Fibroblast of skin of left quadriceps (primary cell): ENCODE data around the gene LRRTM2.

ENCODE experiments used
- DNase-seq, 2 experiments: peaks; one replicate each; pipeline ENCODE4 v3.0.0-alpha.2; 2013; ENCODE audit warnings: low read depth in 2 of 2

LRRTM2 gene

DNA sequence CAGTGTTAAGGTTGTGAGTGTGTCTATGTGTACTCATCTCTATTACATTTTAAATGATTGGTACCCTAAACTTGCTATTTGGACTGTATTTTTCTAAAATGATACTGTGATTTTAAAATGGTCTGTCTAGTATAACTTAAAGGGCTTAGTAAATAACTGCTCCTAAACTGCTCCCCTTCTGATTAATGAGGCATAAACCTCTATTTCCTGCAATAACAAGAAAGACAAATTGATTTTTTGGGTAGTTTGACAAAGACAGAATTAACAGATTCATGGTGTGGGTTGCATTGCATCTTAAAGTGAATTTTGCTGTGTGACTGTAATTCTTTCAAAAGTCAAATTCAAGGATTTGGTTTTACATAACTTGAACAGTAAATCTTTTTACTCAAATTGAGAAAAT is 8.1 kb upstream of the LRRTM2 start:
- DNase-seq = no peak

DNA sequence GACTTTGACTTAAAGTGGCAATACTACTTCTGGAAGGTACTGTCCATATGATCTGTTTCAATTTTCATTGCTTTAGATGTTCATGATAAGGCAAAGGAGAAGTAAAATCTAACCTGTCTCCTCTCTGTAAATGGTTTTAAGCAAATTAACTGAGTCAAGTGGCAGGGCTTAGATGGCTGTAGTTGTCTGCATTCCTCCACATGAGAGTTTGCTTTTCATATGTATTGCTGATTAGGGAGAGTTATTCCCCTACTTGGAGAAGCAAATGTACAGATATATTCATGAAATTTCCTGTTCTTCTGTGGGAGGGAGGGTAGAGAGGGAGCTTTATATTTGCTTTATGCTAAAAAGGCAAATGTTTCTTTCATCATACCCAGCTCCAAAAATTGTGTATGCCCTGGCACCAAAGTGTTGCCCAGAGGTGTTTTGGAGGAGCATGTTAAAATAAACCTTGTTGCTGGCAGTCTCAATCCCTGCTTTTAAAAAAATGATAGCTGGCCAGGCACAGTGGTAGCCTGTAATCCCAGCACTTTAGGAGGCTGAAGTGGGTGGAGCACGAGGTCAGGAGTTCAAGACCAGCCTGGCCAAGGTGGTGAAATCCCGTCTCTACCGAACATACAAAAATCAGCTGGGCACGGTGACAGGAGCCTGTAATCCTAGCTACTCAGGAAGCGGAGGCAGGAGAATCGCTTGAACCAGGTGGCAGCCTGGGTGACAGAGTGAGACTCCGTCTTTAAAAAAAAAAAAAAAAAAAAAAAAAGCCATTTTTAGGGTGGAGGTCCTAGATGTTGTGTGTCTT is 3.5 kb upstream of the LRRTM2 start:
- no peak for DNase-seq

DNA sequence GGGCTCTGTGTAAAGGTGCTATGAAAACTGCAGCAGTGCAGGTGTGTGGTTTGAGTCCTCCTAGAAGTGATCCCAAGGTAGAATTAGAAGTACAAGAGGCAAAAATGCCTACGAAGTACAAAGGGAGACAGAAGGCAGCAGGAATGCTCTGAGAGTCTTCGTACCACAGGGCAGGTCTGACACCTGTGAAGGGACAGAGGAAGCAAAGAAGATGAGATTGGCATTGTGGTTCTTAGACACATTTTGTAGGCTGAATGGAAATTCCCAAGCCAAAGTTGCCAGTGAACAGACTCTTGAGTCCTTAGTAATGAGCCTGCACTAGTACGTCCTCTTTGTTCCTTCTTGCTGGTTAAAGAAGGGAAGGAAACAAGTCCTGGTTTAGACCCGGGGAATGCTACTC is 1.7 kb upstream of the LRRTM2 start:
- no peak for DNase-seq

DNA sequence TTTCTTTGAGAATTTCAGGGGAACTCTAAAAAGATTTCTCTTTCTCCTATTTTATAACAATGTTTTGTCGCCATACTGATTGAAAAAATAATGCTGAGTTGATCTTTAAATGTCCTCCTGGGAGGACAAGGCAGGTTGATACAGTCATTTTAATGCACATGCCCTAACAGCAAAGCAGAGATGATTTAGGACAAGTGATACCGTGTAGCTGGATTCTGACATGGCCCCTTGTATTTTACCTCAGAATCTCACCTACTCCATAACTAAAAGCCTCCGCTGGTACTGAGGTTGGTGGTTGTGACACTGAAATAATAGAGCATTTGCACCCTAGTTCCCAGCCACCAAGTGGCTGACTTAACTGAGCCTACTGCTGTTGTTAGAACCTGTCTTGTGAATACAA is 811 bp upstream of the LRRTM2 start:
- no peak for DNase-seq

DNA sequence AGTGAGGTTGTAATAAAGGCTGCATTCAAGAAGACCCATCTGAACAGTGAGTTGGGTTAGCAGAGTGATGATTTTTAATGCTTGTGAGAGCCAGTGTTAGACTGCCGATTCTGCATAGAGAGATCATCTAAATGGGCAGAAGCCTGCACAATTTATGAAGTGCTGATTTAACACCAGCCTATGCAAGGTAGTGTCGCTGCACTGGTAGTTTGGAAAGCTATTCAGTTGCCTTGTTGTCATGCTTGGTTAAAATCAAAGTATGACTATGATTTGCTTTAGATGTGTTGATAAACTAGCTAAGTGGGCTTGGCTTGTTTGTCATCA is 379 bp upstream of the LRRTM2 start:
- no peak for DNase-seq

DNA sequence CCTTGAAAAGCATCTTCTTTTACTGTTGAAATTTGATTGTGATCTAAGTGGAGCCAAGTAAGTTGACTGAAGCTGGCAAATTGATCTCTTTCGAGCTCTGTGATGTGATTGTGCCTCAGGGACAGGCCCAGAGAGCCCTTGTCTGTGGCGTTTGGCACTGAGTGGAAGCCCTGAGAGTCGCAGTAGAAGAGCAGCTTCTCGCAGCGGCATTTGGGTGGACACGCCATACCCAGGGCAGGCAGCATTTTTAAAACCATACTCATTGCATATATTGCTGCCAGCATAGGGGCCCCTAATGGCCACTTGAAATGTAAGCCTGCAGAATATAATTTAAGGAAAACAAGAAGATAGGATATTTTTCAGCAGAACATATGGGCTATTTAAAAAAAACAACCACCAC is 894 bp downstream of the LRRTM2 start:
- DNase-seq = peak in 1 of 2 experiments; percentile 4

DNA sequence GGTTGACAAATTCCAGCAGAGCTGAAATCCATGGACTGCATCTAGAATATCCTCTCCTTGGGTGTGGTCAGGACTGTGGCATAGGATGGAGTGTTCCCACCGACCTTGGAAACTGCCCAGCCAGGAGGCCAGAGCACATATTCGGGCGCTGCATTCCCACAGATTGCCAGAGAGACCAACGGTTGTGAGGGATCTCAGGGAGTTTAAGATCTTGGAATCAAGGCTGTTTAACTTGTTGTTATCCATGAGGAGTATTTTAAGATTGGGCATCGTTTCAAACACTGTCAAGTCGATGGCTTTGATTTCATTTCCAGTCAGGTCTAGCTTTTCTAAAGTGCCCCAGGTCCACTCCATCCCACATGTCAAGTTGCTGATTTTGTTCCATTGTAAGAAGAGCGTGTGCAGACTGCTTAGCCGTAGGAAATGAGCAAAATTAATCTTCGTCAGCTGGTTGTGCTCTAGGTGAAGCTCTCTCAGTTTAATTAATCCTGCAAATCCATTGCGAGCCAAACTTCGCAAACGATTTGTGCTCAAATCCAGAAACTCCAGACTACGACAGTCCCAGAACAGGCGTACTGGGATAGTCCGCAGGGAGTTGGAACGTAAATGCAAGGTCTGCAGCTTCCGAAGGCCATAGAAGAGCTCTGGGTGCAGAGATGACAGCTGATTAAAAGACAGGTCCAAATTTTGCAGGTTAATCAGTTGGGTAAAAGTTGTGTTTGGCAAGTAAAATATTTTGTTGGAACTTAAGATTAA is 1.5 kb downstream of the LRRTM2 start:
- no peak for DNase-seq

DNA sequence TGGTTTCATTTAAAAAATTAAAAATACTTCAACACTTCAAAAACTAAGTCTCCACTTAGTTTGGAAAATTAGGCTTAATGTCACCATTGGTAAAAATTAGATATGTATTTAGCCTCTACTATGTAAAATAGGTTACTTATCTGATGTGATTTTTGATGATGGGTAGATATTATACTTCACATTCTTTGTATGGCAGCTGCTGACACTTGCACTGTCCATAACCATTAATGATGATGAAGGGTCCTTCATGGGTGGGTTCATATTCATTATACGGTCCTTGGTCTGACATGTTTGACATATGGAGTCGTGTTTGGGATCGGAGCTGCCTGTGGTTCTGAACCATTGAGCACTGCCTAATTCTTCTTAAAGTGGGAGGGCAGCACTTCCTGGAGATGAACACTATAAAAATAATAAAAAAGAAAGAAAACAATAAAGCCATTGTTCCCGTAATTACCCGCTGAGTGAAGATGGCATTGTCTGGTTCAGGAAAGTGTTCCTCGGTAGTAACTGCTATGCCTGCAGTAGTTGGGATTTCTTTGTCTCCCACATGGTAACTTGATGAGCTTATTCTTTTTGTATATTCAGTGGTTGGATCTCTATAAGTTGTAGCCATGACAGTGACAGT is 2.2 kb downstream of the LRRTM2 start:
- no peak for DNase-seq

DNA sequence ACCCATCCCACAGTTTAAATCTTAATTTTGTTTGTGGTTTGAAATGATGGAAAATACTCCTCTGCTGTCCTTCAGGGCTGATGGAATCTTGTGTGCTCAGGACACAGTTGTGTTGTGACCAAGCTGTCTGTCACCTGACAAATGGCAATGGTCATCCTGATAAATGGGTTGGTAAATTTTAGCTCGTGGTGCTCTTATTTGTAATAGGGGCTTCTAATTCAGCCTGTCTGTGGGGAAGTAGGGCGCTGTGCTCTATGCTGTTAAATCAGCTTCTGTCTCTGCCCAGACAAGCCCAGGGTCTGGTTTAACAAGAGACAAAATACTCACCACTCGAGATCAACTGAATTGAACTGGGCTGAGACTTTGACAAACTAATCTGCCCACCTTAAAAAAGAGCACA is 4.5 kb downstream of the LRRTM2 start:
- no peak for DNase-seq

DNA sequence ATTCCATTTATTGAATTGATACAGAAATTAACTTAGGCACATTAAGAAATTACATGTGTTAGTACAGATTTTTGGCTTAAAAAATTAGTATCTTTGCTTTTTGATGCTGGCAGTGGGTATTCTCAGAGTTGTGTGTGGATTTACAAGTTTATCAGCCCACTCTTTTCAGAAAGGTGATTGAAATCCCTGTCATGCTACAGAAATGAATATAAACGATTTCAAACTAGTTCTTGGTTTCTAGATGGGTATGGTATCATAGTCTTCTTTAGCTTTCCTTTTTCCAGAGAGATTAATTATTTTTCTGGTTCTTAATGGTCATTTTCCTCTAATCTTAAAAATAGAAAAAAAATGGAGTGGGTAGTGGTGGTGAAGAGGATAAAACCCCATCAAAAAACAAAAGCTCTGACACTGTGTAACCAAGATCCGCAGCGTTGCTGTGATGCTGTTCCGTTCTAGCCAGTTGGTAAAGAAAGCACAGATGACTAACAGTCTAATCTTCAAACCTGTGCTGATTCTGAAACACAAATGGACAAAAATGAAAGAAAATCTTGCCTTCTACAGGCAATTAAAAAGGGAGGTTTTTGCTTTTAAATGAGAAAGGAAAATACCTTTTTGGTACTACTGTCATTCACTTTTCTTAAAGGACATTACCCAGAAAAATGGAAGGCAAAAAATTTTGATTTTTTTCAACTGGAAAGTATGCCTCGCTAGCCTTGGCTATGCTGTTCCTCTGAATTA is 5.2 kb downstream of the LRRTM2 start:
- DNase-seq = no peak

DNA sequence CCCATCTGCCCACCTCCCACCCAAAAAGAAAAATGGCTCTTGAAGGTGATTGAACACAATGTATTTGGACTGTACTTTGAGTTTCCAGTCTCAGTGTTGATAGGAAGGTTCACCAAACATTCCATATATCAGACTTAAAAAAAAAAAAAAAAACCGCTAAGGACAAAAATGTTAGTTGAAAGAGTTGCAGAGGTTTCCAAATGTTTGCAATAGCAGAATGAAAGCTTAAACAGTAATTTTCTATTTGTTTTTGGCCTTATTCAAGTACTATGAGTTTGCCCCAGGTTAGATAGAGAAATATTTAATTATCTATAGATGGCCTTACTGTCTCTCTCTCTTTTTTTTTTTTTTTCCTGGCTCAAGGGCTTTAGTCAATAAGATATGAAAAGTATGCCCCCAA is 6.1 kb downstream of the LRRTM2 start:
- no peak for DNase-seq

DNA sequence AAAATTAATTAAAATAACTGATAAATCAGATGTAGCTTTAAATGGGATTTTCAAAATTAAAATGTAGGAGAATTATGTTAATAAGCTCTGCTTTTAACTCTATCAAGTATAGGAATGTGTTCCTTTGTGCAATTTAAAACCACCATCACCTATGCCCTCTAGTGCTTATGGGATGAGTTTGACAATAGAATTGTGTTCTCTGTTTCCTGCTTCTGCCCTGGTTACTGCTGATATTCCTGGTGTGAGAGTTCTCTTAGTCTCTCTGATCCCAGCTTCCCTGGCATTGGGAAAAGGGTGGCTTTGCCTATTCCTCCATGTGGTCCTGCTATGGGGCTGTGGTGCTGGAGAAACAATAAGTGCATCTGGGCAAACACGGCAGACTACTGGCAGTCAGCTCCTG is 8.1 kb downstream of the LRRTM2 start:
- DNase-seq = no peak

DNA sequence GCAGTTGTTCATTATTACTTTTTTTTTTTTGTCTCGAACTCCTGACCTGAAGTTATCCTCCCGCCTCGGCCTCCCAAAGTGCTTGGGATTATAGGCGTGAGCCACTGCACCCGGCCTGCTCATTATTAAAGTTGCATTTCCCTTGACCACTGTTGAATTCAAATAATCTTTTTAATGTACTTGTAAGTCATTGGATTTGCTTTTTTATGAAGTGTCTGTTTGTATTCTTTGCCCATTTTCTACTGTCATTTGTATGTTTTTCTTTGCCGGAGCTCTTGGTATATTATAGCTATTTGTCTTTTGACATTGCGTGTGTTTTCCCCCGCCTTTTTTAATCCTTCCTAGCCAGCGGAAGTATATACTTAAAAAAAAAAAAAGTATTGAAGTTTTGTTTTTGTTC is 22.0 kb downstream of the LRRTM2 start:
- no peak for DNase-seq

DNA sequence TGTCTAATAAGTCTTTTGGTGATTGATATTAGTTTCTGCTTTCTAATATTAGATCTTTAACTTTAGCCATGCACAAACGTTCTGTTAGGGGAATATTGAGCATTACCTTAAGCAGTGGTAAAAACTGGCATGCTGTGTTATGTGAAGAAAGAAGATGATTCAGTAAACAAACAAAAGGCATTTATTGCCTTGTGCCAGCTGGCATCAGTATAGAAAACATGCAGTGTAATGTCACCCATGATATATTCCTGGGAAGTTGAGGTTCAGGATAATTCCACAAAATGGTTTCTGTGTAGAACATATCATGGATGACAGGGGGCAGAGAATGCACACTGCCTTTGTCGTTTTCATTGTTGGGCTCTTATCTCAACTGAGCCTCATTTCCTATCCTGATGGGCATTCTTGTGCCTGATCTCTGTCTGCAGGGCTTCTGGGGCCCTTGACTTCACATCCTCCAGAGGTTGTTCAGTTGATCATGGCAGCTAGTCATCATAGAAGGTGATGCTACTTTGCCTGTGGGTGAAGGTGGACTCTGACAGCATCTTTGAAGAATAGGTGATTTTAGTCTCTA is 24.2 kb downstream of the LRRTM2 start:
- DNase-seq = no peak

DNA sequence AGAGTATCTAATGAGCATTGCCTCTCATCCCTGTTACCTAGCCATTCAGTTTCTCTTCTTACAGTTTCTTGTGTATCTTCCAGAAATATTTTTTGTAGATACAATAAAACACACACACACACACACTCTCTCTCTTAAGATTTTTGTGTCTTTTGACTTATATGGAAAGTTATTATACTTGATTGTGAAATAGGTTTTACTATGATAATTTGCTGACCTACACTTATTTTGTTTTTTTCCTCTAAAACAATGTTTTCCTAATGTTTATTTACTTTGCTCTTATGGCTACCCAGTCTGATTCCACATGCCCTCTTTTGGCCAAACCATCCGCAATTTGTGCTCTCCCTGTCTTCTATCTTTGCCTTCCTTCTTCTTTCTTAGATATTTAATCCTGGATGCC is 25.3 kb downstream of the LRRTM2 start:
- no peak for DNase-seq

DNA sequence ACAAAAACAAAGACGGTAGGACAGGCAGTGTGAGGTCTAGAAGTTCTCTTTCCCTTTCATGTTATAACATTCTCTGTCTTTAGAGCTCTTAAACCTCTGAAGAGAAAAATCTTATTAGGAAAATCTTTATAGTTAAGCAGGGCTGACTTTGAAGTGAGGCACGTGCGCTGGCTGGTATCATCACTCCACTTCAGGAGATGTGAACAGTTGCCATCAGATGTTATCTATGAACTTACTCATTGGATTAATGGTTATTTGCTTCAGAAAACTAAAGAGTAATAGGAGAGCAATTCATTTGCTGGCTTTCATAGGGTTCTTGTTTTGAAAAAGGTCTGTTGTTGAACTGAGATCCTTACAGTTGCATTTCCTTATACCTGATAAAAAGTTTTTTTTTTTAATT is 25.7 kb downstream of the LRRTM2 start:
- DNase-seq = no peak

DNA sequence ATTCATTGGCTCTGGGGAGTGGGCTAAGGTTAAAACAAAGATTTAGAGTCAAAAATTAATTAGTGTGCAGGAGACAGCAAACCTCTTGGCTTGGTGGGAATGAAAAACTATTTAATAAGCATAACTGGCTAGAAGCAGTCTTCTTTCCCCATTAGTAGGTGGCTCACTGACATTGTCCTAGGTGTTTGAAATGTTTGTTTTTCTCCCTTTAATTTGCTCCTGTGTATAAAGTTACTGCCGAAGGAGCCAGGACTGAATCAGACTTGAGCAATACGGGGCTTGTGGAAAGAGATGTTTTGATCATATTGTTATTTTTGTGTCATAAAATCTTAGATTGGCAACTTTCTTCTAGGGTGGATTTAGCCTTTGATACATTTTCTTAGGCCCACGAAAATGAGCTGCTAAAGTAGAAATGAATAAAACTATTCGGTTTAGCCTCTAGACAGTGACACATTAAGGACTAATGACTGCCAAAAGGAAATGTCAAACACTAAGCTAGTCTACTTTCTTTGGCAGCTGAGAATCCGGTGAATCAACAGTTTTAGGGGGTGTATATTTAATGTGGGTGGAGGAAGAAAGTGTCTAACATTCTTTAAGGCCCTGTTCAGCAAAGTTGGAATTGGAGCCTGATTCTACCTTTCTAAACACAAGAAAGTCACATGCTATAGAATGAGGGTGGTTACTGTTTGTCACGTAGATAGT is 30.2 kb downstream of the LRRTM2 start:
- DNase-seq = peak; percentile 43 to 48

DNA sequence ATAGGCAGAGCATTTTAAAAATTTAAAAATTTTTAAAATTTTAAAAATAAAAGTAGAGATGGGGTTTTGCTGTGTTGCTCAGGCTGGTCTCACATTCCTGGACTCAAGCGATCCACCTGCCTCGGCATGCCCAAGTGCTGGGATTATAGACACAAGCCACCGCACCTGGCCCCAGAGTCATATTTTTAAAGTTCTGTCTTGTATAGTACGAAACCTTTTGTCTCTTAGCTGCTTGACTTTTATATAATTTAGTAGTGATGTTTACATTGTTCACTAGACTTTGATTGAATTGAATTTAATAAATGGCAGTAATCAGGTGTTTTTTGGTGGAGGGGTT is 31.0 kb downstream of the LRRTM2 start:
- DNase-seq = no peak

DNA sequence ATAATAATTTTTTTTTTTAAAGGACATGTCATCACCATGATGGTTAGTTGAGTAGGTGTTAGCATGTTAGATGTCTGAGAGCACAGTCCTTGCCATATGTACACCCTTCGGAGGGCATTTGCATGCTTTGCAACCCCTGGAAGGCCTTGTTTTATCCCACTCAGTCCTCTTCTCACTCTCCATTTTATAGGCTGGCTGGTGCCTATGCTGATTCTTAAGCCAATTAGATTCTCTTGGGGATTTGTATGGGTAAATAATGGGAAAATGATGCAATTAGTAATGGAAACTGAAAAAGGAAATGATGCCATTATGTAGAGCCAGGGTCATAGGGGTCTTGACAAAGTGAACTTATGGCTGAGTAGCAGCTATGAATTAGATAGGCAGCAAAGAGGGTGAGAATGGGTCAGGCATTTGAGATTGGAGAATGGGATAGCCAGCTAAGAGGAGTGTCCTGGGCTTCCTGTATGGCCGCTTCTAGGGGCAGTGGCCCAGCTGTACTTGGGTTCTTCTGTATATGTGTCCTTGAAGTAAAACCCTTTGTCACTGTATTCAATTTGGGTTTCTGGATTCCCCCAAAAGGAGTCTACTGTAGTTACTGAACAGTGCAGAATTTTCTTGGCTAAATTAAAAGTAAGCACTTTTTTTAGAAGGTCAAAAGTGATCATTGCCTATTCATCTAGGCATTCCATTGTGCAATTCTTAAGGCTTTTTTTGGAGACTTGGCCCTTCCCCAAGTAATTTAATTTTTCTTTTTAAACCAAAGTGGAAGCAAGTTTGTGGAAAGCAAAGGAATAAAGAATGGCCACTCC is 31.6 kb downstream of the LRRTM2 start:
- no peak for DNase-seq

DNA sequence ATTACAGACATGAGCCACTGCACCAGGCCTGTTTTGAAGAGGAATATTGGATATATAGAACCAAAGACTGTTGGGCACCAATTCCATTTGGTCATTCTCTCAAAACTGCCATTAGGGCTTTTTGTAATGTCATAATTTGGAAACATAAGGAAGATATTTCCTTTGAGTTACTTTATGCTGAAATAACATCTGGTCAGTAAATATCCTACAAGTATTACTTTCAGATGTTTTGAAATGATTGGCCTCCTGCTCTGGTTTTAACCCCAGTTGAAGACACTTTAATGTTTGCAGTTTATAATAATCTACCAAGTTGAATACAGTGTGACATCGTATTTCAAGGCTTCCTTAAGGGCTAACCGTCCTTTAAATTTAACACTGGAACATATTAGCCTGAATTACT is 33.6 kb downstream of the LRRTM2 start:
- no peak for DNase-seq

DNA sequence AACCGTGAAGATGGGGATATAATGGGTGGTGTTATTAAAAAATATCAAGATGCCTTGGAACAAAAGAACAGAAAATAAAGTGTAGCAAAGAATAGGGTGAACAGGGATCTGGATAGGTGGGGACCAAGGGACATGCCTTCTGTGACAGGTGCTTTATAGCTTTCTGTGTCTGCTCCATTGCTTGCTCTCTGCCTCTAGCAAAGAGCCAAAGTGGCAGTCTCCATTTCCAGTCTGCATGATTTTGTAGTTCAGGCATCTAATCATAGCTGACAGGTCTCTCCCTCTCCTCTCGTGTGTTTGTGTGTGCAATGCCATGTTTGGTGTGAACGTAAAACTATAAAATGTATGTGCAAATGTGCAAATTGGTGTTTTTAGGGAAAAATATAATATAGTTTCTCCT is 35.0 kb downstream of the LRRTM2 start:
- no peak for DNase-seq
